Left renal pelvis (tissue), 4 donors: Measurements from ENCODE around the gene SSH2. TPM values are rescaled to one million over a fixed set of nuclear protein-coding genes. Genes with fewer than 3 reads are reported as not detected.
"Not testable (repeated sequence)": the region's sequence is repeated elsewhere in the genome, so short reads cannot be mapped to it uniquely, and the experiment has no call there.

Experiments
- DNase-seq, 4 donors: peaks; one replicate each; pipeline ENCODE4 v3.0.0-alpha.2; 2013; ENCODE audit warnings: low read depth in 4 of 4, low spot score in 3 of 4
- polyA plus RNA-seq, 4 donors: library from polyadenylated mRNA; unstranded; fragments of 120-200 nt; gene quantifications; one replicate each; pipeline ENCODE4 v1.2.1, GENCODE V29; 2013; ENCODE audit not compliant: insufficient read length in 4 of 4

Gene SSH2
- polyA plus RNA-seq, 4 donors: 8.9 to 19.4 (median 17.5) TPM

DNA sequence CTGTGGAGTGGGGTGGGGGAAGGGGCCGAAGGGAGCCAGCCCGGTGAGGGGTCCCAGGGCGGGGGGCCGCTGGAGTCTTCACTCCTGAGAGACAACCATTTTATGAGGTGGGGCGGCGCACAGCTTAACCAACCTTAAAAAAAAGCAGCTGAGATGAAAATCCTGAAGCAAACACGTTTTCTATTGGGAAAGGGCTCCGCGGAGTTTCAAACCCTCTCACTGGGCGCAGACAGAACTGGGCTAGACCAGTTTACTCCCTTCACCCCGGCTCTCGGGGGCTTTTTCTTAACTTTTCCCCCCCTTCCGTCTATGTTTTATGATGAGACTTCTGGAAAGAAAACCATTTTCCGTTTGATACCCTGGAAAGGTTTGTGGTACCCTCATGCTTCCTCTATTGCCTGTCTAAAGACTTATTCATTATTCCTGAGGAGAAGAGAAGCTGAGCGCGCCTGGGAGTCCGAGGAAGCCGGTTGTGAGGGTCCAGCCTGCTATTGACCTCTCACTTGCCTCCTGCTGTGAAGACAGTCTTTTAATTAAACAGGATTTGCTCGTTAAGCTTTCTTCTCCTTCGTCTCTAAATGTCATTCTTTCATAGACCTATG lies 482 bp upstream of the SSH2 start:
- no peak for DNase-seq

DNA sequence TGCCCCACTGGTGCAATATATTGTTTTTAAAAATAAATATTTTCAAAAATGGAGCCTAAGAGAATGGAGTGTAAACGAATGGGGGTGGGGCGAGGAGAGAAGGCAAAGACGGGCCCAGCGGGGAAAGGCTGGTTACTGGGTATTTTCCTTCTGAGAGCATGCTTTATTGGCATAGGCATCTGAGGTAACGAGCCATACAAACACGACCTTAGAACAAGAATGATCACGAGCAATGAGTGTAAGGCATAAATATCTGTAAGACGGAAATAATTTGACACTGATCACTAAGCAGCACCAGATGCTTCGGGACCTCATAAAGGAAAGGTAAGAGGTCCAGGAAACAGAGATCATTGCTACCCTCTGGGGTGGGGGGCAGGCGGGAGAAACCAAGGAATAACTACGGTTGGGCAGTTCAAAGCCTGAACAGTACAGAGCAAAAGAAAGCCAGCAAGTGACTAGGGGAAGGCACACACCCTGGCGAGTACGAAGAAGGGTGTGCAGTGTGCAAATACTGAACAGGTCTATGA lies 959 bp downstream of the SSH2 start:
- DNase-seq: peak in 1 of 4 donors; percentile 34

DNA sequence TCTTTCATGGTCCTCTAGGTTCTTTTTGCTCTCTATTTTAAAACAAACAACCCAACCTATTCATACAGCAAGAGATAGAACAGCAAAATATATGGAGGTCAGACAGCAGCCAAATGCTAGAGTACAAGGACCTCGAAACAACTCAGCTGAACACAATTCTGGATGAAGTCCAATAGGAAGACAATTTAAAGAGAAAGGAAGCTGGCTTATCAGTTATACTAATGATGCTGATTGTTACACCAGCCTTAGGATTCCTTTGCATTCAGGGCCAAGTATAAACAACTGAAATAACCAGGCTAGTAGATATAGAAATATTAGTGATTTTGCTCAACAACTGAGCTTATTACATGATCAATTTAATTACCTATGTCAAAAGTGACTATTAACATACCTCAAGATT lies 2.5 kb downstream of the SSH2 start:
- DNase-seq: no peak

DNA sequence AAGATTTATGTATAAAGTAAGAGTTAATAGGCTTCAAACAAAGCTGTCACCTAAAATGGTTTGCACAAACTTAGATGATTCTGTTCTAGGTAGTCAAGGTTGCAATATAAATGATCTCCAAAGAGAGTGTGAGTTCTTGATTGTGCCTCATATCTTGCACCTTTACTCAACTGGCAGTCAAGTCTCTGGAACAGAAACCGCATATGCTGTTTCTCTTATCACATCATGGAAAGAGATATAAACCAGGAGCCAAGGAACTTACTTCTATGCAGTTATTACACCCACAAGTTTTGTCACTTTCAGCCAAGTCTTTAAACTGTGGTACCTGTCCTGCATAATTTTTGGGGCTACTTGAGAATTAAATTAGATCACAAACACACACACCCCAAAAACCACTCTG lies 5.2 kb downstream of the SSH2 start:
- DNase-seq: no peak

DNA sequence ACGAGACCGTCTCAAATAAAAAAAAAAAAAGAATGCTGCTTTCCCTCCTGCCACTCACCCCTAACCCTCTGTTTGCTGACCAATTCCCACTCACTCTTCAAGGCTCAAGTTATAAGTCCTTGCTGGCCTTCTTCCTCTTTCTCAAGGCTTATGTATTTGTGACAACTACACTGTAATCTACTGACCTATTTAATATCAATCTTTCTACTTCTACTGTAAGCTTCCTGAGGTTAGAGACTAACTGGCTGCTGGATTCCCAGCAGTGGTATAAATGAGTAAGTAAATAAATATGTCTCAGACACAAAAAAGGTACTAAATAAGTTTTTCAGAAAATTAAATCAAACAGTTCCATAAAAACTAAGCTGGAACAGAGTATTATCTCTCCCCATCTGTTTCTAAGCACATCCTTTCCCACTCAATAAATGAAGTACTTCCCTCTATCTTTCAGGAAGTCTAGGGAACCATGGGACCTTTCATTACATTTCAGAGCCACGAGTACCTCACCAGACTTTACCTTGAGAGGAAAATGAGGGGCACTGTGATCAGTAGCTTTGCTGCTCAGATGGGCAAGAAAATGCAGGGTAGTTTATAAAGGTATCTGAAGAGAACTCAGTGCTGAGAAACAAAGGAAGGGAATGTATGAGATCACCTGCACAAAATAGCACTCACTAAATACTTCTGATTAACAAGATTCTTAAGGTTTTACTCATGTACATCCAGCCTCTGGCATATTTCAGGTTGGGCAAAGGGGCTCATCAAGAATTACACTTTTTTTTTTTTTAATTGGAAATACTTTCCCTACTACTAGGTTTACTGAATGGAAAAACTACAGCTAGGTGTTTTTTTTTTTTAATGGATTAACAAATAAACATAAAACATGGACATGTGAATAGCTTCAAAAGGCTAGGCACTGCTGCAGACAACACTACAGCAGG lies 10.8 kb downstream of the SSH2 start:
- DNase-seq: no peak

DNA sequence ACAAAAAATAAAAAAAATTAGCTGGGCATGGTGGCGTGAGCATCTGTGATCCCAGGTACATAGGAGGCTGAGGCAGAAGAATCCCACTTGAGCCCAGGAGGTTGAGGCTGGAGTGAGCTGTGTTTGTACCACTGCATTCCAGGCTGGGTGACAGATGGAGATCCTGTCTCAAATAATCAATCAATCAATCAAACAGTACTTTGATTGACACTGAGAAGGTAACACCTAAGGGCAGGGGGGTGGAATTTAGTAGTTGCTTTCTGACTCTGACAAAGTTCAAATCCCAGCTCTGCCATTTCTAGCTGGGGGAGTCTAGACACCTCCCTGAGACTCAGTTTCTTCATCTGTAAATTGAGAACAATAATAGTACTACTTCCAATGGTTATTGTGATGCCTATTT lies 12.0 kb downstream of the SSH2 start:
- DNase-seq: no peak

DNA sequence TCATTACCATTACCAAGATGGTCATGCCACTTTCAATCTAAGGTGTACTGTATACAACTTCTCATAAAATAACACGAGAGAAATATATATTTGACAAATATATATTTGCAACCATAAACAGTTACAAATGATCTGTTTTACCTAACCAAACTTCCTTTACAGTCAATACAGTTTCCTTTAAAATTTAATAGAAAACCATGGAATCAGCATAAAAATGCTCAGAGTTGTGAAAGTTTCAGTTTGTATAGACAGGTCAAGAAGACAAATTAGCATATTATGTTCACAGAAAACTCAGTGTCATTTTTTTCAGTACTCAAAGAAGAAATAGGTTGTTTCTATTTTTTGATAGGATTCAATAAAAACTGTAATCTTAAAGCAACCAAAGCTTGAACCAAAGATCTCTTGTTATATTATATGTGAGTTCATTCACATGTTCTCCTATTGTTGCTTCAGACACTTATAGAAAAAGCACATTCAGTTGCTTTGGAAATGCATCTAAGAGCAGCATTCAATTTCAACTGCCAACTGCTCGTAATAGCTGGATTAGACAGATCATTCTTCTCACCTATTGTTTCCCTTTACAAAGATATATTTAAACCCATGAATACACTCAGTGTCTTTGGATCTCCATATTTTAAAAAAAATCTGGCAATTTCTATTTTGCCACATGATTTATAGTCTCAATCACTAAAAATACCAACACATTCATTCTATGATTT lies 15.1 kb downstream of the SSH2 start:
- DNase-seq: no peak

DNA sequence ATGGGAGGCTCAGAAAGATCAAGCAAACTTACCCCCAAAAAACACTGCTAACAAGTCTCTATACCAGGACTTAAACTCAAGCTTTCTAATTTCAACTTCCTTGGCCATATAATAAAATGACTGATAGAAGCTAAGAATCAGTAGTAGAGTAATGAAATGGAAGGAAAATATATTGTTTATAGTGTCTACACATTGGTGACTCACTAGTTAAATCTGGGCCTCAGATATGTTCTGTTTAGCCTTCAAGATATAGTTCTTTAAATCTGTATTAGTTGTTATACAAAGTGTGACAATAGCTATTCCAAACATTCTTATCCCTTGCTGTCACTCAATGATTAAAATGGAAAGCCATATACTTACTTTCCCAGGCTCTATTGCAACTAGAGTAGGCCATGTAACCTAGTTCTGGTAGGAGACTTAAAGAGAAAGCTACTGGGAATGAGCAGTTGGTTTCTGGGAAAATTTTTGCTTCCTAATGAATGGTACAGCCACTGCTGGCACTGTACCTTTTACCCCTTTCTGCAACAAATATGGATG lies 18.3 kb downstream of the SSH2 start:
- no peak for DNase-seq

DNA sequence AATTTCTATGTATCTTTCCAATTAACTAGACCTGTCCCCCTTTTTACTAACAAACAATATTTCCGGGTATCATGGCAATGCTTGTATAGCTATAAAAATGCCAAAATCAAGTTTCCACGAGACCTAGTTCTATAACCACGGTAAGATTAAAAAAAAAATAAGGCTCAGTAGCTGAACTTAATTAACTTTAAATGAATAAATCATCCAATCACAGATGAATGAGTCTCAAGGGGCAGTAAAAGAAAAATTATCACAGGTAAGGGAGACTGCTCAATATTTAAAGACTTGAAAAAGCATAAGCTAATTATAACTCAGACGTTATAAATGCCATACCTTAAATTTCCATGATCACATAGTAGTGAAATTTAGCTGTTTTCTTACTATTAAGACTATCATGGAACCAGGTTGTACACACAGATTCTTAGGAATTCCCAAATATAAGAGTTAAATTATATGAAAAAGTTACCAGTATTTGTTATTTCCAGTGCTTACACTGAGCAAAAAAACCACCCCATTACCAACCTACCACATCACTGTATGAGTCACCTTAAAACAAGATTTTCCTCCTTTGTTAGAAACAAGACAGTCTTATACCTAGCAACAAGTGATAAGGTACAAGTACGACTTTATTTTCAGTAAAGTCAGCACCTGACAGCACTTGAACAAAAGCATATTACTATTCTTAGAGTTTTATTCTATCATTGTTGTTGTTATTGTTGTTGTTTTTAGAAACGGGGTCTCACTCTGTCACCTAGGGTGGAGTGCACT lies 20.6 kb downstream of the SSH2 start:
- DNase-seq: no peak

DNA sequence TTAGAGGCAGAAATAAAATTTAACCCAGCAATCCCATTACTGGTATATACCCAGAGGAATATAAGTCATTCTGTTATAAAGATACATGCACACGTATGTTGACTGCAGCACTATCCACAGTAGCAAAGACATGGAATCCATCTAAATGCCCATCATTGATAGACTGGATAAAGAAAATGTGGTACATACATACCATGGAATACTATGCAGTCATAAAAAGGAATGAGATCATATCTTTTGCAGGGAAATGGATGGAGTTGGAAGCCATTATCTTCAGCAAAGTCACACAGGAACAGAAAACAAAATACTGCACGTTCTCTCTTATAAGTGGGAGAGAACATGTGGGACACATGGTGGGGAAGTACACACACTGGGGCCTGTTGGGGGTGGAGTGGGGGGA lies 23.1 kb downstream of the SSH2 start:
- DNase-seq: no peak

DNA sequence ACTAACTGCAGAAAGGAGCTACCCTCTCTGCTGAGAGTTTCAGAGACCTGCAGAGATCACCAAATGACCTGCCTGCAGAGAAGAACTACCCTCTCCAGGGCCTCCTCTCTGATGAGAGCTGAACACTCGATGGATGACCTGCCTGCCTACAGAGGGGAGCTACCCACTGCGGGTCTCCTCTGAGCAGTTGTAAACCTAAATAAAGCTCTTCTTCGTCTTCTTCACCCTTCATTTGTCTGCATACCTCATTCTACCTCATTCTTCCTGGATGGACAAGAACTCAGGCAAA lies 24.2 kb downstream of the SSH2 start:
- no peak for DNase-seq

DNA sequence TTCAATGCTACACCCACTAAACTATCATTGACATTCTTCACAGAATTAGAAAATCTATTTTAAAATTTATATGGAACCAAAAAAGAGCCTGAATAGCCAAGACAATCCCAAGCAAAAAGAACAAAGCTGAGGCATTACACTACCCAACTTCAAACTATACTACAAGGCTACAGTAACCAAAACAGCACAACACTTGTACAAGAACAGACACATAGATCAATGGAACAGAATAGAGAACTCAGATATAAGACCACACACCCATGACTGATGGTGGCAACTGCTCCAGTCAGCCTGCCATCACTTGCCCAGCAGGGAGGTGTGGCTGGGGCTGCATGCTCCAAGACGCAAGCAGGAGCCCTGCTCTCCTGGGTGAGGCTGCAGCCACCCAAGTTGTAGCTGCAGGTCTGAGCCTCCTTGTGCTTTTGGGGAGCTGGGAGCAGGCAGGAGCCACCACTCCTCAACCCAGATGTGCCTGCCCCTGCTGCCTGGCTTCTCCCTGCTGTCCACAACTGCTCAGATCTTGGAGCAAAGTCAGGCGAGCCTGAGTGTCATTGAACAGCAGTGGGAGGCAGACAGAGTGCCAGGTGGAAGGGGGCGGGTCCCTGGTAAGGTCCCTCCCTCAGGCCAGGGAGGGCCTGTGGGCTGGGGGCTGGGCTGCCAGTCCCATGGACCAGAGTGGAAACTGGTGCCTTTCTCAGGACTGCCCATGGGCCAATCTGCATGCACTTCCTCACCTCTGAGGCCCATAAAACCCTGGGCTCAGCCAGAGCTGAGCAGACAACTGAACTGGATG lies 24.7 kb downstream of the SSH2 start:
- no peak for DNase-seq

DNA sequence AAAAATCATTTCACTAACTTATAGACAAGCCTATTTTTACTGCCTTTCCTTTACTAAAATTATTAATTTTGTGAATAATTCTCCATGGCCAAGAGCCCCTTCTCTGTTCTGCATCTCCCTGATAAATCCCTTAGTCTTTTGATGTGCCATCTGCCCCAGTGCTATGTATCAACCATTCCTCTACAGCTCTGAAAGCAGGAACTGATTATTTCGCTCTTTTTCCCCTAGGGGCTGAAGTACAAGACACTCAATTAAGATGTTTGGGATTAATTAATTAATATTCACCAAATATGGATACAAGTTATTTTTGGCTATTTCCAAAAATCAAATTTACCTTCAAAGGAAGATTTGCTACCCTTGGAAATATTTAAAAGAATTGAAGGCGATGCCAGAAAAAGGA lies 26.6 kb downstream of the SSH2 start:
- no peak for DNase-seq

DNA sequence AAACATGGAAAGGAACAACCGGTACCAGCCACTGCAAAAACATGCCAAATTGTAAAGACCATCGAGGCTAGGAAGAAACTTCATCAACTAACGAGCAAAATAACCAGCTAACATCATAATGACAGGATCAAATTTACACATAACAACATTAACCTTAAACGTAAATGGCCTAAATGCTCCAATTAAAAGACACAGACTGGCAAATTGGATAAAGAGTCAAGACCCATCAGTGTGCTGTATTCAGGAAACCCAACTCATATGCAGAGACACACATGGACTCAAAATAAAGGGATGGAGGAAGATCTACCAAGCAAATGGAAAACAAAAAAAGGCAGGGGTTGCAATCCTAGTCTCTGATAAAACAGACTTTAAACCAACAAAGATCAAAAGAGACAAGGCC lies 32.9 kb downstream of the SSH2 start:
- DNase-seq: not testable (repeated sequence)

DNA sequence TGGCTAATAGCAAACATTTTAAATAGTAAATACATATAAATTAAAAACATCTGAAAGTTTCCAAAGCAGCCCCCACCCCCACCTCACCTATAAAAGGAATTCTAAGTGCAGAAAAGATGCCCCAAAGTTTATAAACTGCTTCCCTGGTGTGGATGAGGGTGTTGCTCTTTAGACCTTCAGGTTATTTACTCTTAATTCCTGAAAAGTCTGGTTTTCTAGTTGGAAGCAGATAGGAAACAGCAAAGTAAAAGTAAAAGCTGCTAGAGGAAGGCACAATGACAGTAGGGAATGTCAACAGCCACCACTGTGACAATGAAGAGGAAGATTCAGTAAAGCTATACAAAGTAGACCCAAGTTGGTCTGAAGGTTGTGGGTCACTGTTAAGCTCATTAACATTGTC lies 37.8 kb downstream of the SSH2 start:
- no peak for DNase-seq

DNA sequence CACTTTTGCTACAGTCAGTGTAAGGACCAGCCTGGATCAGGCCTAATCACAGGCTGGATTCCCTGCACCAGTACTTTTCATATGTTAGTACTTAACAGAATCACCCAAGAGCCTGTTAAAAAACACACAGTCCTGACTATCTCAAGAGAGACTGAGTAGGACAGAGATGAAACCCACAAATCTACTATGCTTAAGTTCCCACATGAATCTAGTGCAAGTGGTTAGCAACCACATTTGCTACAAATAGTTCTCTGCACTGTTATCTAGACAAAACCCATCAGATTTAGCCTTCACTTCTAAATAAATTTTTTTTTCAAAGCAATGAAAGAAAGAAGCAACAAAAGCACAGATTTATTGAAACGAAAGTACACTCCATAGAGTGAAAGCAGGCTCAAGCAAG lies 38.9 kb downstream of the SSH2 start:
- no peak for DNase-seq

DNA sequence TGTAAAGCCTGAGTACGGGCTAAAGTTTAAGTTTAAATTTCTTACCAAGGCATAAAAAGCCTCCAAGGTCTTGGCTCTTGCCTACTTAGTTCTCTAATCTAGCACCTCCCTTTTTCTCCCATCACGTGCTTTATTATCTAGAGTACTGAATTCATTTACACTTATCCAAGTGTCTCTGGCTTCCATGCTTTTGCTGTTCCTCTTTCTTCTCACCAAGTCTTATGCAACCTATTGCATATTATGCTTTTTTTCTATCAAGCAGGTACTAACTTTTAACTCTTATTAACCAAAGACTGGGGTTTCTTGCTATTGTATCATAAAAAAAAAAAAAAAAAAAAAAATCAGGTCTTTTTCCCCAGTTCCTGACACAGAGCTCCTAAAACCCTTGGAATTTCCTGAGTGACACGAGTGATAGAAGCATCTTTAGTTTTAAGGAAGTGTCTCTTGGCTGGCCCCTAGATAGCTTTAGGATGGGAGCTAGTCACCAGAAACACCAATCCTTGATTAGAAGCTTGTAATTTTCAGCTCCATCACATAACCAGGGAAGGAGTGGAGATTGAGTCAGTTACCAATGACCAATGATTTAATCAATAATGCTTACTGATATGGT lies 44.9 kb downstream of the SSH2 start:
- DNase-seq: no peak

DNA sequence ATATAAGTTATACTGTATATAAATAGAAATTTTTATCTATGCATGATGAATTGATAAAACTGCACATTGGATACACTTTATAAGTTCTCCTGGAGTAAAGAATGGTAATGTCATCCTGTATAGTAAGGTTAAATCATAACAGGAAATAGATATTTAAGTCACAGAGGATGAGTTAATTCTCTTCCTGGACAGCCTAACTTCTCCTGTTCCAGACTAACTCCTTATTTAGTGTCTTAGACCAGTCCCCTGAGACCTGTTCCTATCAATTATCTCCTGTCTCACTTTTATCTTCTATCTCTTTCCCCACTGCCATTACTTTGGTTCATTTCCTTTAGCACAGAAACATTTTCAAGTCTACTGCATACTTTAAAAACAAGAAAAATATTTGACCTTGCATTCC lies 46.5 kb downstream of the SSH2 start:
- DNase-seq: no peak

DNA sequence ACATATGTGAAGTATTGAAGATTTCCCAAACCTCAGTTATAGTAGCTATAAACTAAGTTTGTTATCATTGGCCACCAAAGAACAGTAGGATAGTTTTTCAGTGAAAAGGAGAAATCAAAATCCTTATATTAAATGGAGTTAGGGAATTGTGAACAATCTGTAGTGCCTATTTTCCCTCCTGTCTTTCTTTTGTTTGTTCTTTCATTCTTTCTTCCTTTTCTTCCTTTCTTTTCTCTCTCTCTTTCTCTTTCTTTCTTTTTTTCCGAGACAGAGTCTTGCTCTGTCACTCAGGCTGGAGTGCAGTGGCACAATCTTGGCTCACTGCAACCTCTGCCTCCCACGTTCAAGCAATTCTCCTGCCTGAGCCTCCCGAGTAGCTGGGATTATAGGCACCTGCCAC lies 48.8 kb downstream of the SSH2 start:
- no peak for DNase-seq
